HFFc6 (cell line): ENCODE results near the gene SMIM14. TPM values are rescaled to one million over a fixed set of nuclear protein-coding genes. Genes with fewer than 3 reads are reported as not detected.

Source experiments
- DNase-seq: peaks from one replicate; pipeline ENCODE4 v3.0.0-alpha.2; 2018
- H3K27ac Mint-ChIP-seq: 2 replicates; pipeline ENCODE4 v1.8.0; 2020; ENCODE audit warnings: mild to moderate bottlenecking, mixed read lengths
- H3K27me3 Mint-ChIP-seq: 2 replicates; pipeline ENCODE4 v1.8.0; 2021; ENCODE audit warnings: mild to moderate bottlenecking, moderate library complexity, mixed read lengths; ENCODE audit not compliant: insufficient read depth
- H3K36me3 Mint-ChIP-seq: 2 replicates; pipeline ENCODE4 v1.8.0; 2021; ENCODE audit warnings: low read depth, mixed read lengths
- H3K4me1 Mint-ChIP-seq: 2 replicates; pipeline ENCODE4 v1.8.0; 2020; ENCODE audit warnings: low read depth, mixed read lengths
- H3K4me3 Mint-ChIP-seq: 2 replicates; pipeline ENCODE4 v1.8.0; 2020; ENCODE audit warnings: mild to moderate bottlenecking, moderate library complexity, mixed read lengths
- H3K9me3 Mint-ChIP-seq: 2 replicates; pipeline ENCODE4 v1.8.0; 2020; ENCODE audit warnings: mild to moderate bottlenecking, mixed read lengths
- CTCF ChIP-seq: fragments of 200-600 bp; sonication (generic); IDR thresholded peaks from 2 replicates; pipeline ENCODE4 v1.5.0; 2021; ENCODE audit warnings: antibody characterized with exemption, mild to moderate bottlenecking
- total RNA-seq, 6 experiments: library from RNA; stranded (reverse); fragmentation: NEBNext Ultra II Directional; extraction: Animal tissue kit (Norgen Biotek cat#: 25700); gene quantifications; 2 replicates in 1 of 6; 3 replicates in 5 of 6; pipeline ENCODE4 v1.2.3, GENCODE V29; 2021

The SMIM14 gene
- total RNA-seq, 6 experiments from 2014 or later, result 26.6 to 35.0 (median 29.2) TPM

- H3K27ac Mint-ChIP-seq, result no peak overlapping the region
- no peak for DNase-seq
- H3K27me3 Mint-ChIP-seq, result peaks cover 2% of the 10 kb centered on the region; the same call in 1 of the 2 replicates
- no peak overlapping the region for H3K4me3 Mint-ChIP-seq
- TF ChIP-seq CTCF, result no peak
- H3K4me1 Mint-ChIP-seq, result peaks cover 21% of the 10 kb centered on the region
- peaks cover 20% of the 10 kb centered on the region for H3K36me3 Mint-ChIP-seq
- no peaks in the 10 kb centered on the region for H3K9me3 Mint-ChIP-seq
Observed at GRCh38 chr4:39497909-39498726, 140.5 kb downstream of the SMIM14 start.

Other genes with a start within 250 kb of the SMIM14 start
- gene KLB, start 231.9 kb downstream of the SMIM14 start, total RNA-seq, result not detected
- gene RPL9, start 179.9 kb downstream of the SMIM14 start, total RNA-seq, result 1,000 to 10,000 TPM; 1,332 to 1,543 (median 1,424) TPM
- 1 to 10 TPM; 6.9 to 9.4 (median 8.1) TPM for gene LIAS, start 179.8 kb downstream of the SMIM14 start, total RNA-seq
- 100 to 1,000 TPM in 5 of 6 experiments, 10 to 100 TPM in 1; 97.1 to 169 (median 158) TPM for gene UGDH, start 111.4 kb downstream of the SMIM14 start, total RNA-seq
- gene UBE2K, start 59.3 kb upstream of the SMIM14 start, total RNA-seq, result 100 to 1,000 TPM in 2 of 6 experiments, 10 to 100 TPM in 4; 84.8 to 104 (median 90.6) TPM